ENCODE results near the gene TCP11.
A peak's percentile ranks its signal among the peaks of the same experiment; 100 is the strongest.
"Not testable (repeated sequence)": the region's sequence is repeated elsewhere in the genome, so short reads cannot be mapped to it uniquely, and the experiment has no call there.

TCP11 gene

DNA sequence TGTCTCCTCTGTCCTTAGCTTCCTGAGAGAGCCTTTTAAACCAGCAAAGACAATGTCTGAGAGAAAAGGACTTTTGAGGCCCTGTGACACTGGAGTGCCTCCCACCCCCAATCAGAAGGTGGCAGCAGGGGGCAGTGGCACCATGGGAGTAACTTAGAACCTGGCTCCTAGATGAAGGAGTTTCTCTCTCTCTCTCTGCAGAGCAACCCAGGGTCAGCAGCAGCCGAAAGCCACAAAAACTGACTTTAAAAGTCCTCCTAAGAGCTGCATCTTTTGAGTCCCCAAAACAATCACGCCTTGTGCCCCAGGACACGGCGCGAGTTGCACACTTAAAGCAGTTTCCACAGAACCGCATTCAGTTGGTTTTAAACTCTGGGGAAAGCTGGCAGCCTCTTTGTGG is 5.3 kb upstream of the TCP11 start:
- peak; percentile 61 for DNase-seq (ENCODE audit: low spot score)

DNA sequence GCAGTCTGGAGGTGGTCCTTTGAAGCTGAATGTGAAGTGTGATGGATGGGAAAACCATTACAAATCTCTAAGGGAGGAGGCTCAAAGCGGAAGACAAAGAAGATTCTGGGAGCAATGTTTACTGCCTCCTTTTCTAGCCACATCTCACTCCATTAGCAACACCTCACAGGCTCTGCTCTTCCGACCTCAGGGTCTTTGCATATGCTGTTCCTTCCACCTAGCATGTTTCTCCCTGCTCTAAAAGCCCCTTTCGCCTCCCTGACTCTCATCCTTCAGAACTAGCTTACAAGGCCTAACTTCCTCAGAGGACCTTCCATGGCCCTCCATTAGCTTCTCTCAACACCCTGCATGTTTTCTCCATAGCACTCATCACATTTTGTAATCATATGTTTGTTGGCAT is 4.6 kb upstream of the TCP11 start:
- no peak for DNase-seq (ENCODE audit: low spot score)

DNA sequence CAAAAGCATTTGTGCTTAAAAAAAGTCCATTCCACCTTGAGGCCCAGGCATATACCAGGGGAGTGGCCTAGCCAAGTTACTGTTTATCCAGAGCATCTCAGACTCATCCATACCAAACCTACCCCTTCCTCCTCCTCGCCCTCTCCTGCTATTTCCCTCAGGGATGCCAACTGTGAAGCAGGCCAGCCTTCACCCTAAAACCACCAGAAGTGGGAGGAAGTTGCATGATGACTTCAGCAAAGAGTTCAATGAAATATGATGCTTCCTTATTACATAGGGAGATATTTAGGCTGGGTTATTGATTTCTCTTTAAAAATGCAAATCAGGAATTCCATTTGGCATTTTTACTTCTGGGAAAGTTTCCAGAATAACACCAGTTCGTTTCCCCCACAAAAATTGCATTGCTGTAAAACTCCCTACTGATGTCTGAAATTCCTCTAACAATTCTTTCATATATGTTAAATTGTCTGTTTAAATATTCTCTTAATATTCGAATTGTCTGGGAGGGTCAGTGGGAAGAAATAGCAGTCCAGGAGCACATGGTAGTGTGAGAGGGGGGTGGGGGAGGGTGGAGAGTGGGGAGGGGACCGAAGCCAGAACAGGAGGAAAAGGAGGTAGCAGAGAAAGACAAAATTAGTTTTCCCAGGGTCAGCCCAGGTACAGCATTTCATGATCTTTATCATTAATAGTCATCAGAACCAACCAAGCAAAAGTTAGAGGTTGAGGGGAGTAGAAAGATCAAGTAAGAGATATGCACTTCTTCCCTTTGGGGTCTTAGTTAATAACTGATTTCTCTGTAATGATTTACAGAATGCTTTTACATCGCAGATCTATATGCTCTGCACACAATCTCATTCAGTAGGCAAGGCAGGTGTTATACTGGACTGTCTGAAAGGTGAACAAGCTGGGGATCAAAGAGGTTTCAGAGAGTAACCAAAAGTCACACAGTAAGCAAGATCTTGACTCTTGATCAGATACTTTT is 1.7 kb upstream of the TCP11 start:
- DNase-seq (ENCODE audit: low spot score): no peak

DNA sequence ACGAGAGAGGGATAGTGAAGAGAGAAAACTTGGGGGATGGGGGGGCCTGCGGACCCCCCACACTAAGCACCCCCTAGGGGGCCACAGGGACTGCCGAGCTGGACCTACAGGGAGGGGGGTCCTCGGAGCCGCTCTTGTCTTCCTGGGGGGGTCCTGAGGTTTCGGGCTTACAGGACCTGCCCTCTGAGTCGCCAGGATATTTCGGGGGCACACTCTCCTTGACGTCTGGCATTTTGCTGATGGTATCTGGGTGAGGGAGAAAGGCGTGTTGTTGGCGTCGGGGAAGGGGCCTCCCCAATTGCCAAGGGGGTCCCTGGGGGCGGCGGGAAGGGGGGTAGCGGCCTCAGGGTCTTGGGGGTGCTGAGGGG is 516 bp downstream of the TCP11 start:
- no peak for DNase-seq (ENCODE audit: low spot score)

DNA sequence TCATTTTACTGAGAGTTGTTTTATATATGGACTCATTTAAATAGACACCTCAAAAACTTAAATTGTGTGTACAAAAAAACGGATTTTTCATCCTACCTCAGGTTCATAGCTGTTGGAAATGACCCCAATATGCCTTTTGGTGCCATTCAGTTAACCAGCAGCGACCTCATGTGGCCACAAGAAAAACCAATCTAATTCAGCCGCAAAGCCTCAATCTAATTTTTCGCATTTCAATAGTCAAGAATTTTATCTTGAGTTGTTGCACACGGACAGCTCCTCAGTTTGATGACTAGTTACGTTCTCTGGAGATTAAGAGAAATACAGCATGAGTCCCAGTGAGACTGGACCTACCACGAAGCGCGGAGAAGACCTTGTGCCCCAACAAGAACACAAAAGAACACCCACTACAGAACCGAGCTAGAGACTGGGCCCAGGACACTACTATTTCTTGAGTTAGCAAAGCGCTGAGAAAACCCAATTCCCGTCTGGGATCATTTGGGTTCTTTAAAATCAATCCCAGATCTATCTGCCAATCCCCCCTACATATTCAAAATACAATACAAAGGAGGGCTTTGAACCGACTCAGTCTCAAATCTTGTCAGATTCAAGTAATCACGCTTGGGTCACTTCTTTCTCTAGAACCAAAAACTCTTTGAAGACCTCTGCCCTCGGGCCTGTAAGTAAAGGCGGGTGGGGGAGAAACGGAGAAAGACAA is 1.1 kb downstream of the TCP11 start:
- DNase-seq (ENCODE audit: low spot score): peak; percentile 42

DNA sequence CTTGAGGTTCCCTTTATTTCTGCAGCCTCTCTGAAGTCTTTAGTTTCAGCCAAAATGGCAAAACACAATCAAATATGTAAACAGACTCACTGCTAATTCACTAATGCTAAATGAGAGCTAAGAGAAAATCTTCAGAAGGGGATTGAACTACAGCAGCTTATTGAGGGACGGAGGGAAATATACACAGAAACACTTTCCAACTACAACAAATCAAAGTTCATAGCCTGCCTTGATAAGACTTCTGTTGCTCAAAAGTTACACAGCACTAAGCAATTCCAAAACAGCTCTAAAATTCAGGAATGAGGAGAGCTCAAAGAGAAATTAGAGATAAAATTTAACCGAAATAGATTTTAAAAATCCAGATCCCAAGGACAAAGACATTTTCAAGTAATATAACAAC is 1.7 kb downstream of the TCP11 start:
- no peak for DNase-seq (ENCODE audit: low spot score)

DNA sequence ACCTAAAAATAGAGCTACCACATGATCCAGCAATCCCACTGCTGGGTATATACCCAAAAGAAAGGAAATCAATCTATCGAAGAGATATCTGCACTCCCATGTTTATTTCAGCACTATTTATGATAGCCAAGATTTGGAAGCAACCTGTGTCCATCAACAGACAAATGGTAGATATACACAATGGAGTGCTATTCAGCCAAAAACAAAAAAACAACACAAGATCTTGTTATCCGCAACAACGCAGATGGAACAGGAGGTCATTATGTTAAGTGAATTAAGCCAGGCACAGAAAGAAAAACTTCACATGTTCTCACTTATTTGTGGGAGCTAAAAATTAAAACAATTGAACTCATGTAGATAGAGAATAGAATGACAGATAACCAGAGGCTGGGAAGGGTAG is 2.9 kb downstream of the TCP11 start:
- not testable (repeated sequence) for DNase-seq (ENCODE audit: low spot score)

DNA sequence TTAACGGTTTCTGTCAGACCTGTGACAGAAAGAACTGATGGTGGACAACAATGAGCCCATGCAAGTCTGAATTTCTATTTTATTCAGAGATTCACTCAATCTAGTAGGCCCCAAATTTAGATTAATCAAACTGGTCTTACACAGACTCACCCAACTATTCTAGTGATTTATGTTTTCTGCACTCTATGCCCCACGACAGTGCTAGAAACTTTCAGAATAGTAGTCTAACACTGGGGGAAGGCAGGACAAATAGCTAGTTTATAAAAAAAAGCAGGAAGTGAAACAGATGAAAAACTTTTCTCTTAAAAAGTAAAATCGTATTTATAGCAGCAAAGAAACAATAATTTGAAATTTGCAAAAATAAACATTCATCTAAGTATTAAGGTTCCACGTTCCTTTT is 5.0 kb downstream of the TCP11 start:
- DNase-seq (ENCODE audit: low spot score): no peak

DNA sequence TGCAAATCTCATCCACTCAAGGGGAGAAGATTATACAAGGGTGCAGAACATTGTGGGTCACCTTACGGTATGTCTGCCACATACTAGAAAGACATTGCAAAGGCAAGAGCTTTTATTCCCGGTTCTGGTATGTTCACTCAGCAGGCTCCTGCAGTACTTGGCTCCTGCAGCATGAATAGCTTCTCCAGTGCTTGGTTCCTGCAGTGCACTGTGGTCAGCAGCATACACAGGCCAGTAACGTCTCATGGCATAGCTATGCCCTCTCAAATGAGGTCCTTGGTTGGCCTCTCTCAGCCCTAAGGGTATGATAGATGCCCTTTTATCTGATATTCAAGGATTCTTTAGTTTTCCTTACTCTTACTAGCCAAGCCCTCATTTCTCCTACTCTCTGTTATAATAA is 12.6 kb downstream of the TCP11 start:
- DNase-seq (ENCODE audit: low spot score): no peak

DNA sequence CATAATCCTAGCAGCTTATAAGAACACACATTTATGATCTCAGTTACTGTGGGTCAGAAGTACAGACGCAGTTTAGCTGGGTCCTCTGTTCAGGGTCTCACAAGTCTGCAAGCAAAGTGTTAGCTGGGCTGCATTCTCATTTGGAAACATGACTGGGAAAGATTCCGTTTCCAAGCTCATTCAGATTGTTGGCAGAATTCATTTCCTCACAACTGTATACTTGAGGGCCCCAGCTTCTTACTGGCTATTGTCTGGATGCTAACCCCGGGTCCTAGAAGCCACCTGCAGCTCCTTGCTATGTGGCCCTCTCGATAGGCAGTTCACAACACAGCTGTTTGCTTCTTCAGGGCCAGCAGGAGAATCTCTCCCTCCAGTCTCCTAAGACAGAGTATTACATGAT is 13.1 kb downstream of the TCP11 start:
- no peak for DNase-seq (ENCODE audit: low spot score)

DNA sequence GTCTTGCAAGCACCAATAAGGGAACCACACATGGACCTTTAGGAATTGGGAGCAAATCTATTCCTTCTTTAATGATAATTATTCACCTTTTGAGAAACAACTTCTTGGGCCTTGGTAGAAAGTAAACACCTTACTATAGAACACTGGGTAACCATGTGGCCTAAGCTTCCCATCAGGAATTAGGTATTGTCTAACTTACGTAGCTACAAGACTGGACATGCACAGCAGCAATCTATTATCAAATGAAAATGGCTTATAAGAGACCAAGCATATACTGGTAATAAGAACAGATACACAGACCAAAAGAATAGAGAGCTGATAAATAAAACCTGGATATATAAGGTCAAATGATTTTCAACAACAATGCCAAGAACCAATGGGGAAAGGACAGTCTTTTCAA is 16.8 kb downstream of the TCP11 start:
- DNase-seq (ENCODE audit: low spot score): no peak

DNA sequence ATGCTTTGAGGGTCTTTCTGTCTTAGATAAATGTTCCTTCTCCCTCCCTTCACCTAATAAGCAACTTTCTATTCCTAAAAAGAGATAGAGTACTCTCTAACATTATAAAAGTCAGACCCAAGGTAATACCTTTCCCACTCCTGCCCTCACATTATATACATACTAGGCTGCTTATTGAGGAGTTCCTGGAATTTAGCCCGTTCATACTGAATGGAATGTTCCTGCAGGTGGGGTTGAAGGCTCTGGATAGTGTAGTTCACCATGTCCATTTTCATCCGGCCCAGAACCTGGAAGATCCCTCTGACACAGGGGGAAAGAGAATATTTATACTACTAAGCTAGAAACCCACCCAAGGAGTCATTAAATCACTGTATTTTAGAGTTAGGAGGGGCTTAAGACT is 20.4 kb downstream of the TCP11 start:
- no peak for DNase-seq (ENCODE audit: low spot score)

DNA sequence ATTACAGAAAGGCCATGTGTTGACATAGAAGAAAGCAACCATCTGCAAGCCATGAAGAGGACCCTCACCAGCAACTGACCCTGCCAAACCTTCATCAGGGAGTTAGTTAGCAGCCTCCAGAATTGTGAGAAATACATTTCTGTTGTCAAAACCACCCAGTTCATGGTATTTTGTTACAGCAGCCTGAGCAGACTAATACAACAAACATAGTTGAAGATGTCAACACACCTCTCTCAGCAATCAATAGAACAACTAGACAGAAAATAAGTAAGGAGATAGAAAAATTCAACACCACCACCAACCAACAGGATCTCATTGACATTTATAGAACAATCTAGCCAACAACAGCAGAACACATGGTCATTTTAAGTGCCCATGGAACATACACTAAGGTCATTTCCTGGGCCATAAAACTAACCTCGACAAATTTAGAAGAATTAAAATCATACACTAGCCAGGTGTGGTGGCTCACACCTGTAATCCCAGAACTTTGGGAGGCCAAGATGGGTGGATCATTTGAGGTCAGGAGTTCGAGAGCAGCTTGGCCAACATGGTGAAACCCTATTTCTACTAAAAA is 32.7 kb downstream of the TCP11 start:
- no peak for DNase-seq (ENCODE audit: low spot score)

DNA sequence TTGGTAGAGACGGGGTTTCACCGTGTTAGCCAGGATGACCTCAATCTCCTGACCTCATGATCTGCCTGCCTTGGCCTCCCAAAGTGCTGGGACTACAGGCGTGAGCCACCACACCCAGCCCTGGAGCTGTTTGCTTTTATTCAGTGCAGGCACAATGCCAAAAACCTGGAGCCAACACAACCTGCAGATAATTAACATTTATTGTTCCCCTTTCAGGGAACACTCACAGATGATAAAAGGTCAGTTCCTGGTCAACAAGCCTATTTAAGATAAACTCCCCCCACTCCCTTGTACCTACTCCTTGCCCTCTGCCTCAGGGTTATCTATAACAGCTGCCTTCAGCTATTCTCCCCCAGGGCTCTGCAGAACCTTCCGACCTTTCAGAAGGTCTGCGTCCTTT is 33.4 kb downstream of the TCP11 start:
- not testable (repeated sequence) for DNase-seq (ENCODE audit: low spot score)

DNA sequence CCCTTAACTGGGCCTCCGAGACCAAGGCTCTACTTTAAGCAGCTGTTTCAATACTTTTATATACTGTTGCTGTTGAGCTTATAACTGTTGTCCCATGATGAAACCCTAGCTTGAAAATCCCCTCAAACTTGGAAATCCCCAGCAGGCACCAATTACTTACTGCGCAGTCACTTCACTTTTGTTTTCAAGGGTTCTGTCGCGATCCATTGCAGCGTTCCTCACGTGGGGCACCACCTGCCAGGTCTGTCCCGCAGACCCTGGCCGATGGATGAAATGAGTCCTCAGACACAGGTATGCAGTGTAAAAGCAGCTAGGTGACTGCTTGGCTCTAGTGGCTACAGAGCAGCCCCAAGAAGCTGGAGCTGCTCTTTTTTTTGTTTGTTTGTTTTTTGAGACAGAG is 33.9 kb downstream of the TCP11 start:
- DNase-seq (ENCODE audit: low spot score): not testable (repeated sequence)

DNA sequence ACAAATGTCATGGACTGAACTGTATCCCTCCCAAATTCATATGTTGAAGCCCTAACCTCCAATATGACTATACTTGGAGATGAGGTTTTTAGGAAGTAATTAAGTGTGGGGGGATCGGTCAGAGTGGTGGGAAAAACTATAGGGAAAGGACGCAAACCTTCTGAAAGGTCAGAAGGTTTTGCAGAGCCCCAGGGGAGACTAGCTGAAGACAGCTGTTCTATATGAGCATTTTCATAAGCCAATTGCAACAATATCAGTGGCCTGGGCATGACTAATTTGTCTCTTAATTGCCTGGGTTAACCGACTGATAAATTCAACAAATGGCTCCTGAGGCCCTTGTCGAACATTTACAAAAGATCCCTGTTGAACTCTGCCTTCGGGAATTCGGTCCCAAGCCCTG is 35.1 kb downstream of the TCP11 start:
- not testable (repeated sequence) for DNase-seq (ENCODE audit: low spot score)

DNA sequence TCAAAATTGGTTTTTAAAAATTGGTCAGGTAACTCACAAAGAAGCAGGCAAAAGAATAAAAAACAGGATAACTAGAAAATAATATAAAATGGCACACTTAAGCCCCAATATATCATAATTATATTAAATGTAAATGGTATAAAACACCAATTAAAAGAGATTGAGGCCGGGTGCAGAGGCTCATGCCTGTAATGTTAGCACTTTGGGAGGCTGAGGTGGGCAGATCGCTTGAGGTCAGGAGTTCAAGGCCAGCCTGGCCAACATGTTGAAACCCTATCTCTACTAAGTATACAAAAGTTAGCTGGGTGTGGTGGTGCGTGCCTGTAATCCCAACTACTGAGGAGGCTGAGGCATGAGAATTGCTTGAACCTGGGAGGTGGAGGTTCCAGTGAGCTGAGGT is 36.1 kb downstream of the TCP11 start:
- no peak for DNase-seq (ENCODE audit: low spot score)

DNA sequence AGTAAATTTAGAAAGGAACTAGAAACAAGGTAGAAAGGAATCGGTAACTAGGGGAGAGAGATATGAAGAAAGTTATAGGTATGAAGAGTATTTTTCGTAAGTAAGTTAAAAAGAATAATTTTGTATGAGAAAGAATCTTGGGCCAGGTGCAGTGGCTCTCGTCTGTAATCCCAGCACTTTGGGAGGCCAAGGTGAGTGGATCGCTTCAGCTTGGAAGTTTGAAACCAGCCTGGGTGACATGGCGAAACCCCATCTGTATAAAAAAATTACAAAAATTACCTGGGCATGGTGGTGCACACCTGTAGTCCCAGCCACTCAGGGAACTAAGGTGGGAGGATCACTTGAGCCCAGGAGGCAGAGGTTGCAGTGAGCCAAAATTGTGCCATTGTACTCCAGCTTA is 42.0 kb downstream of the TCP11 start:
- DNase-seq (ENCODE audit: low spot score): no peak

DNA sequence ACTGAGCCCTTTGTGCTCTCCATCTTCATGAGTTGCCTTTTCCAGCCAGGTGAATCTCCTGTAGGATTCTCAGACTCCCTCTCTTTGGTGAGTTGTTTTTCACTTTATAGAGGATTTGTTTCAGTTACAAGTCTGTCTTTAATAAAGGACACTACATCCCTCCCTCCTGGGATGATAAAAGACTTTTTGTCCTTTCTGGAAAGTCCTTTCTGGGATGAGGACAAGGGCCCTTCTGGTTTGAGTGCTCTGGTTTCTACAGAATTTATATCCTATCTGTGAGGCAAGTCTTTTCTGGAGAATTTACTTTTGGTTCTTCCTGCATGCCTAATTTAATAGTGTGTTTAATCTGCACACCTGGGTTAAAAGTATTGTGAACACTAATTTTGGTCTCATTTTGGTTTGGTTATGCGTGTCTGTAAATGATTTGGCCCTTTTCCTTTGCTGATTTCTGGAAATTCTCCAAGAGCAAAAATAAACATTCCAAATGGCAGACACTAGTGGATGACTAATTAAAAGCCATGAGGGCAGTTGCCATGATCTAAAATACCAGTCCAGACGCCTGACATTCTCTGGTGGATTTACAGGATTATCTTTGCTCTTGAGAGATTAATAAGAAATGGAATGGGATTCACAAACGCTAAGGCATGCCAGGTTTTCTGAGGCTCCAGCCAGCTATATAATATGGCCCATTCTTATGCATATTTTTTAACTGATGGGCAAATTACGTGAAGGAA is 44.8 kb downstream of the TCP11 start:
- peak; percentile 81 for DNase-seq (ENCODE audit: low spot score)

DNA sequence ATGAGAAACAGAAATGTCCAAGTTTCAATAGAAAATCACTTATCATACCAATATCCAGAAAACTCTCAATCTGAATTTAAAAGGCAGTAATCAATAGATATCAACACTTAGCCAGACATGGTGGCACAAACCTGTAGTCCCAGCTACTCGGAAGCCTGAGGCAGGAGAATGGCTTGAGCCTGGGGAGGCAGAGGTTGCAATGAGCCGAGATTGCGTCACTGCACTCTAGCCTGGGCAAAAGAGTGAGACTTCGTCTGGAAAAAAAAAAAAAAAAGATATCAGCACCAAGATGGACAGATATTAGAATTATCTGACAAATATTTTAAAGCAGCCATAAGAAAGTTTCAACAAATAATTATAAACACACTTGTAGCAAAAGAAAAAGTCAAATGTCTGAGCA is 47.0 kb downstream of the TCP11 start:
- DNase-seq (ENCODE audit: low spot score): no peak

DNA sequence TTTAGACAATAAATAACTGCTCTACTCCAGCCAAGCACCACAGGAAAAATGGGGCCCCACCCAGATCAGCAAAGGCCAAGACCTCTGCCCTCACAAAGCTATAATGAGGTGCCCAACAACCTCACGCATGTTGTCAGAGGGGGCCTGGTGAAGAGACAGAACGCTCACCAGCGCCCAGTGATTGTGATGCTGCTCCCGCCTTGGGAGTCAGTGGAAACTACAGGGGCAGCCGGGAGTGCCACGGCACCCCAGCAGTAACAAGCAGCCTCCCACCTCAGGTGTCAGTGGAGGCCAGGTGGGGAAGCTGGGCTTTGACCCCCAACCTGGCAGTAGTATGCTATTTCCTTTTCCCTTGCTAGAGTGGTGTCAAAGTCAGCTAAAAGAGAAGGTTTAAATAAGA is 47.4 kb downstream of the TCP11 start:
- DNase-seq (ENCODE audit: low spot score): no peak

DNA sequence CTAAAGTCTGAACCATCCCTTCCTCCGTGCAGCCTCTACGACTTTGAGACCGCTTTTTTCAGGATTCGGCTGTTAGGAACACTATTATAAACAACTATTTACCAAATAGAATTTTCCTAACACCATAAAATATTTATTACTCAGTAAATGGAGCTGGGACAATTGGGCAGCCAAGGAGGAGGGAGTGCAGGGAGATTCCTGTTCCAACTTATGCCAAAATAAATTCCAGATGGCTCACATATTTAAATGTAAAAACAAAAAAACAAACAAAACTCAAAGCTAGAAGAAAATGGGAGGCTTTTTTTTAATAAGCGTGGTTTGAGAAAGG is 48.1 kb downstream of the TCP11 start:
- DNase-seq (ENCODE audit: low spot score): peak; percentile 5

All from hepatic stellate cell (primary cell).